ENCODE measurements around the gene IGSF21.

Gene IGSF21

GRCh38 chr1:18094096-18094495, 13.5 kb upstream of the IGSF21 start:
- DNase-seq (ENCODE audit: low read depth in 2 of 2), result no peak

GRCh38 chr1:18097206-18097605, 10.4 kb upstream of the IGSF21 start:
- no peak for DNase-seq (ENCODE audit: low read depth in 2 of 2)

GRCh38 chr1:18099026-18099425, 8.6 kb upstream of the IGSF21 start:
- no peak for DNase-seq (ENCODE audit: low read depth in 2 of 2)

- no peak for DNase-seq (ENCODE audit: low read depth in 2 of 2)
These were observed 7.5 kb upstream of the IGSF21 start for GRCh38 chr1:18100060-18100459.

- DNase-seq (ENCODE audit: low read depth in 2 of 2), result peak in 1 of 2 donors; percentile 28
These were observed 7.0 kb upstream of the IGSF21 start for GRCh38 chr1:18100491-18101063.

- DNase-seq (ENCODE audit: low read depth in 2 of 2), result no peak
These were observed 6.1 kb upstream of the IGSF21 start for GRCh38 chr1:18101508-18101907.

- DNase-seq (ENCODE audit: low read depth in 2 of 2), result no peak
These were observed 3.7 kb upstream of the IGSF21 start for GRCh38 chr1:18103788-18104421.

- DNase-seq (ENCODE audit: low read depth in 2 of 2), result no peak
These were observed 3.0 kb upstream of the IGSF21 start for GRCh38 chr1:18104546-18105100.

- DNase-seq (ENCODE audit: low read depth in 2 of 2), result no peak
These were observed 2.4 kb upstream of the IGSF21 start for GRCh38 chr1:18105196-18105595.

- no peak for DNase-seq (ENCODE audit: low read depth in 2 of 2)
These were observed 880 bp downstream of the IGSF21 start for GRCh38 chr1:18108299-18109057.

GRCh38 chr1:18109058-18109755, 1.6 kb downstream of the IGSF21 start:
- DNase-seq (ENCODE audit: low read depth in 2 of 2), result no peak

GRCh38 chr1:18109756-18110597, 2.4 kb downstream of the IGSF21 start:
- no peak for DNase-seq (ENCODE audit: low read depth in 2 of 2)

GRCh38 chr1:18110598-18110939, 3.0 kb downstream of the IGSF21 start:
- no peak for DNase-seq (ENCODE audit: low read depth in 2 of 2)

GRCh38 chr1:18110968-18111367, 3.4 kb downstream of the IGSF21 start:
- no peak for DNase-seq (ENCODE audit: low read depth in 2 of 2)

- no peak for DNase-seq (ENCODE audit: low read depth in 2 of 2)
These were observed 4.2 kb downstream of the IGSF21 start for GRCh38 chr1:18111605-18112297.

- DNase-seq (ENCODE audit: low read depth in 2 of 2), result no peak
These were observed 5.0 kb downstream of the IGSF21 start for GRCh38 chr1:18112611-18113010.

GRCh38 chr1:18114726-18115410, 7.3 kb downstream of the IGSF21 start:
- DNase-seq (ENCODE audit: low read depth in 2 of 2), result no peak

- DNase-seq (ENCODE audit: low read depth in 2 of 2), result no peak
These were observed 9.2 kb downstream of the IGSF21 start for GRCh38 chr1:18116777-18117176.

GRCh38 chr1:18118078-18118477, 10.5 kb downstream of the IGSF21 start:
- no peak for DNase-seq (ENCODE audit: low read depth in 2 of 2)

- DNase-seq (ENCODE audit: low read depth in 2 of 2), result no peak
These were observed 10.9 kb downstream of the IGSF21 start for GRCh38 chr1:18118491-18118890.
